HAP-1 (cell line): ENCODE data around the gene RAI1.

Experiments used
- DNase-seq, 2 experiments: peaks; one replicate each; pipeline ENCODE4 v3.0.0-alpha.2; 2016 to 2020; ENCODE audit warnings: low spot score in 2 of 2
- H3K27me3 ChIP-seq: fragments of 250-450 bp; sonication (Bioruptor Pico); 2 replicates; pipeline ENCODE4 v1.5.1; 2020; ENCODE audit warnings: low read depth, mild to moderate bottlenecking, moderate library complexity
- H3K36me3 ChIP-seq: fragments of 250-450 bp; sonication (Bioruptor Pico); replicated peaks from 2 replicates; pipeline ENCODE4 v1.5.1; 2020; ENCODE audit warnings: mild to moderate bottlenecking
- H3K4me1 ChIP-seq: fragments of 250-450 bp; sonication (Bioruptor Pico); 2 replicates; pipeline ENCODE4 v1.5.1; 2020; ENCODE audit warnings: mild to moderate bottlenecking
- H3K4me3 ChIP-seq: fragments of 250-450 bp; sonication (Bioruptor Pico); 2 replicates; pipeline ENCODE4 v1.5.1; 2020; ENCODE audit warnings: mild to moderate bottlenecking, moderate library complexity
- H3K9me3 ChIP-seq: fragments of 250-450 bp; sonication (Bioruptor Pico); 2 replicates; pipeline ENCODE4 v1.5.1; 2020; ENCODE audit warnings: mild to moderate bottlenecking, moderate library complexity
- in situ Hi-C: fragments of 300-500 bp; cut with MboI; formaldehyde crosslinking; loops from 3 replicates; pipeline ENCODE4 v1.14.3; 2020; ENCODE audit warnings: low sequenced_read_pairs, inconsistent platforms, mixed read lengths

The RAI1 gene

GRCh38 chr17:17692353-17693252 lies 11.3 kb downstream of the RAI1 start:
- Histone ChIP-seq H3K27me3 (no peaks in the 10 kb centered on the region), H3K4me1 (peaks cover 36% of the 10 kb centered on the region), H3K36me3 (no peaks in the 10 kb centered on the region; the same call in 1 of the 2 replicates), H3K9me3 (no peaks in the 10 kb centered on the region), H3K4me3 (no peak overlapping the region)
- in situ Hi-C loops = no loop called here
- DNase-seq = no peak

- Histone ChIP-seq H3K4me3 (peak overlapping the region; percentile 29), H3K36me3 (no peaks in the 10 kb centered on the region; the same call in 1 of the 2 replicates), H3K9me3 (no peaks in the 10 kb centered on the region), H3K4me1 (peaks cover 38% of the 10 kb centered on the region), H3K27me3 (no peaks in the 10 kb centered on the region)
- in situ Hi-C loops = no loop called here
- DNase-seq = peak; percentile 68 to 79
These were observed 12.3 kb downstream of the RAI1 start for GRCh38 chr17:17693253-17694168.

- peak overlapping the region; percentile 49 for H3K4me3 ChIP-seq
- no peaks in the 10 kb centered on the region for H3K9me3 ChIP-seq
- H3K36me3 ChIP-seq = no peaks in the 10 kb centered on the region; the same call in 1 of the 2 replicates
- DNase-seq = peak; percentile 51 to 77
- in situ Hi-C loops = no loop called here
- H3K27me3 ChIP-seq = no peaks in the 10 kb centered on the region
- peaks cover 40% of the 10 kb centered on the region for H3K4me1 ChIP-seq
These were observed 13.2 kb downstream of the RAI1 start for GRCh38 chr17:17694169-17695081.

GRCh38 chr17:17696085-17696484 lies 14.8 kb downstream of the RAI1 start:
- DNase-seq = no peak
- no peaks in the 10 kb centered on the region for H3K9me3 ChIP-seq
- no peak overlapping the region for H3K4me3 ChIP-seq
- H3K27me3 ChIP-seq = no peaks in the 10 kb centered on the region
- H3K36me3 ChIP-seq = no peaks in the 10 kb centered on the region; the same call in 1 of the 2 replicates
- H3K4me1 ChIP-seq = peaks cover 40% of the 10 kb centered on the region
- in situ Hi-C loops = no loop called here

- in situ Hi-C loops = no loop called here
- peaks cover 31% of the 10 kb centered on the region for H3K4me1 ChIP-seq
- DNase-seq = no peak
- H3K36me3 ChIP-seq = 0 out of 2 replicates have a peak, but pooled peaks cover 3% of the 10 kb centered on the region
- H3K4me3 ChIP-seq = no peak overlapping the region
- H3K27me3 ChIP-seq = no peaks in the 10 kb centered on the region
- H3K9me3 ChIP-seq = no peaks in the 10 kb centered on the region
These were observed 15.8 kb downstream of the RAI1 start for GRCh38 chr17:17696882-17697633.

GRCh38 chr17:17698371-17698770 lies 17.1 kb downstream of the RAI1 start:
- no peak for DNase-seq
- Histone ChIP-seq H3K4me3 (no peak overlapping the region), H3K4me1 (peaks cover 18% of the 10 kb centered on the region), H3K36me3 (peaks cover 6% of the 10 kb centered on the region; the same call in 1 of the 2 replicates), H3K27me3 (no peaks in the 10 kb centered on the region), H3K9me3 (no peaks in the 10 kb centered on the region)
- in situ Hi-C loops = no loop called here

DNA sequence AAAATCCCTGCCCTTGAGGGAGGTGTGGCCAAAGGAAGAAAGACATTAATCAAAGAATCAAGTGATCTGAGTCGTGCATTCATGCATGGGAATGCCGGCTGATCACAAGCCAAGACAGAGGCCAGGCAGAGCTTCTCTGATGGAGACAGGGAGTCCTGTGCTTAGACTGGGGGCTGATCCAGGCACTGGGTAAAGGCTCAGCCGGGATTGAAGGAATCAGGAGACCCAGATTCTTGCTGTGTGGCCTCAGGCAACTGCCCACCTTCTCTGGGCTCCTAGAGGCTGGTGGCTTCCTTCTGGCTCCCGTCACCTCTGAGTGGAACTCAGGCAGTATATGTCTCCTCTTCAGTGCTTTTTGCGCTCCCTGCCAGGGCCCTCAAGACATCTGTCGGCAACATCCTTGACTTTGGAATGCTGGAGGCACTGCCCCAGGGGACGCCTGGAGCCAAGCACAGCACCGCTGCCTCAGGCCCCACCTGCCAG lies 17.7 kb downstream of the RAI1 start:
- Histone ChIP-seq H3K9me3 (no peaks in the 10 kb centered on the region), H3K4me1 (peaks cover 13% of the 10 kb centered on the region), H3K36me3 (peaks cover 6% of the 10 kb centered on the region), H3K4me3 (no peak overlapping the region), H3K27me3 (no peaks in the 10 kb centered on the region)
- no peak for DNase-seq
- in situ Hi-C loops = no loop called here

DNA sequence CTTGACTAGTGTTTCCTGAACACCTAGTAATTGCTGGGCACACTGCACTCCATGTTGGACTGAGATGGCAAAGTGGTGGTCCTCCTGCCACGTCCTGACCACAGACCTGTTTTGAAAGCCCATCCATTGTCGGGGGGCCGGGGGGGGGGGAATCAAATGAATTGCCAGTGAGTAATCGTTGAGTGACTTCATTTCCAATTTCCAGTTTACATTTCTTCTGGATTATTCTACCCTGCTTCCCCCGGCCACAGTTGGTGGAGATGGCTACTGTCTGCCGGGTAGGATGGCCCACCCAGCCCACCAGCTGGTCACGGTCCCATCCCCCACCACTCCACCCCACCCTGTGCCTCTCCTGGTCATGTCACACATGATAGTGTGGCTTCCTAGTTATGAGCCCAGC lies 18.2 kb downstream of the RAI1 start:
- H3K4me1 ChIP-seq = peaks cover 8% of the 10 kb centered on the region
- in situ Hi-C loops = no loop called here
- no peaks in the 10 kb centered on the region for H3K27me3 ChIP-seq
- peaks cover 11% of the 10 kb centered on the region for H3K36me3 ChIP-seq
- H3K4me3 ChIP-seq = no peak overlapping the region
- no peak for DNase-seq
- no peaks in the 10 kb centered on the region for H3K9me3 ChIP-seq

DNA sequence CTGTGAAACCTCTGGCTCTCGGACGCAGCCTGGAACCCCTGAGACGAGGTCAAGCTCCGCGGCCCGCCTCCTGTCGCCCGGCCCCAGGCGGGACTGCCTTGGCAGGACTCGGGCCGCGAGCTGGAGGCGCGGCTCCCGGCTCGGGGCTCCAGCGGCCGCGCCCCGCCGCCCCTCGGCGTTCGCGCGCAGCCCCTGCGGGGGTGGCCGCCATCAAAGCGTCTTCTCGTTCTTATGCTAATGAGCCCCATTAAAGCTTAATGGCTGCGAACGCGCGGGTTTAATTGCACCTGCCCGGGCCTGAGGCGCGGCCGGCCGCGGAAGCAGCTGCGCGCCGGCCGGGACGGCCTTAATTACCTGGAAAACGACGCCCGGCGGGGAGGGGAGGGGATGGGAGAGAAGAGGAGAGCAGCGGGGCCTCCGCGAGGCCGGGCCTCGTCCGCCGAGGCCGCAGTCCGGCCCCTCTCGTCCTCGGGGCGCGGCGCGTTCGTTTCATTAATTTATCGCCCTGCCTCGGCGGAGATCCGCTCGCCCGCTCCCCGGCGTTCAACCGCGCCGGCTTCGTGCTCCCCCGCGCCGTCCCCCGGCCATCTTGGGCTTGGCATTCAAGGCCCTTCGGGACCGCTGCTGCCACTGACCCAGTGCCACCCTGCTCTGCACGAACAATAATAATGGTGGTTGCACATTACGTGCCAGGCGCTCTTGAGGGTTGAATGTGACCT lies 19.2 kb downstream of the RAI1 start:
- in situ Hi-C loops = no loop called here
- H3K4me3 ChIP-seq = no peak overlapping the region
- peaks cover 4% of the 10 kb centered on the region for H3K4me1 ChIP-seq
- H3K9me3 ChIP-seq = no peaks in the 10 kb centered on the region
- DNase-seq = no peak
- H3K36me3 ChIP-seq = peaks cover 11% of the 10 kb centered on the region
- H3K27me3 ChIP-seq = no peaks in the 10 kb centered on the region

DNA sequence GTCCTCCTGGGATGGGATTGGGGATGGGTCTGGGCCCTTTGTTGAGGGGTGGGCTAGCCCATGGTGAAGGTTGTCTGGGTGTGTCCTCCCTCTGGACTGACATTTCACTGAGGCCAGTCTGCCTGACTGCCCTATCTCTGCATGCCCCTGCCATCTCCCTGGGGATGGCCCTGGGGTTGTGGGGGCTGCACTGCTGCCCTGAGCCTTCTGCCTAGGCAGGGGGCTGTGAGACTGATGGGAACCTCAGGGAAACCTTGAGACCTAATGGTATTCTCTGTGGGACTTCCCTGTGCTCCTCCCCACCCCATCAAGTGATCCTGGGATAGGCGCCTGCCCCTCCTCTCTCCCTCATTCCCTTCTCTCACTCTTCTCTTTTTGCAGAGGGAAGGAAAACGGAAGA lies 19.9 kb downstream of the RAI1 start:
- no peaks in the 10 kb centered on the region for H3K27me3 ChIP-seq
- H3K36me3 ChIP-seq = peaks cover 11% of the 10 kb centered on the region
- DNase-seq = no peak
- no peaks in the 10 kb centered on the region for H3K9me3 ChIP-seq
- in situ Hi-C loops = no loop called here
- no peak overlapping the region for H3K4me3 ChIP-seq
- peaks cover 4% of the 10 kb centered on the region for H3K4me1 ChIP-seq

- Histone ChIP-seq H3K9me3 (no peaks in the 10 kb centered on the region), H3K36me3 (peaks cover 11% of the 10 kb centered on the region), H3K27me3 (no peaks in the 10 kb centered on the region), H3K4me1 (peaks cover 4% of the 10 kb centered on the region), H3K4me3 (no peak overlapping the region)
- in situ Hi-C loops = no loop called here
- DNase-seq = no peak
These were observed 20.4 kb downstream of the RAI1 start for GRCh38 chr17:17701658-17702057.
